Activated CD4-positive, CD25-positive, alpha-beta regulatory T cell treated with anti-CD3 and anti-CD28 coated beads, Interleukin-2, amount 50 U/mL, for 16 hours (primary cell): Measurements from ENCODE around the gene SLAMF1.
"Not testable (repeated sequence)": the region's sequence is repeated elsewhere in the genome, so short reads cannot be mapped to it uniquely, and the experiment has no call there.

Source experiments
- DNase-seq: peaks from one replicate; pipeline ENCODE4 v3.0.0-alpha.2; 2020; ENCODE audit warnings: low read depth, low spot score

Gene SLAMF1

DNA sequence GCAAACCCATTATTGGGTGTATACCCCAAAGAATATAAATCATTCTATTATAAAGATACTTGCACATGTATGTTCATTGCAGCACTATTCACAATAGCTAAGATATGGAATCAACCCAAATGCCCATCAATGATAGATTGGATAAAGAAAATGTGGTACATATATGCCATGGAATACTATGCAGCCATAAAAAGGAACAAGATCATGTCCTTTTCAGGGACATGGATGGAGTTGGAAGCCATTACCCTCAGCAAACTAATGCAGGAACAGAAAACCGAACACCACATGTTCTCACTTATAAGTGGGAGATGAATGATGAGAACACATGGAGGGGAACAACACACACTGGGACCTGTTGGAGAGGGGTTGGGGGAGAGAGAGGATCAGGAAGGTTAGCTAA is 83.6 kb downstream of the SLAMF1 start:
- not testable (repeated sequence) for DNase-seq

DNA sequence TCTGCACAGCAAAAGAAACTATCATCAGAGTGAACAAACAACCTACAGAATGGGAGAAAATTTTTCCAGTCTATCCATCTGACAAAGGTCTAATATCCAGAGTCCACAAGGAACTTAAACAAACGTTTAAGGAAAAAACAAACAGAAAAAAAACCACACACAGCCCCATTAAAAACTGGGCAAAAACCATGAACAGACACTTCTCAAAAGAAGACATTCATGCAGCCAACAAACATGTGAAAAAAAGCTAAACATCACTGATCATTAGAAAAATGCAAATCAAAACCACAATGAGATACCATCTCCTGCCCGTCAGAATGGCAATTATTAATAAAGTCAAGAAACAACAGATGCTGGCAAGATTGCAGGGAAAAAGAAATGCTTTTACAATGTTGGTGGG is 84.1 kb downstream of the SLAMF1 start:
- DNase-seq, result not testable (repeated sequence)

DNA sequence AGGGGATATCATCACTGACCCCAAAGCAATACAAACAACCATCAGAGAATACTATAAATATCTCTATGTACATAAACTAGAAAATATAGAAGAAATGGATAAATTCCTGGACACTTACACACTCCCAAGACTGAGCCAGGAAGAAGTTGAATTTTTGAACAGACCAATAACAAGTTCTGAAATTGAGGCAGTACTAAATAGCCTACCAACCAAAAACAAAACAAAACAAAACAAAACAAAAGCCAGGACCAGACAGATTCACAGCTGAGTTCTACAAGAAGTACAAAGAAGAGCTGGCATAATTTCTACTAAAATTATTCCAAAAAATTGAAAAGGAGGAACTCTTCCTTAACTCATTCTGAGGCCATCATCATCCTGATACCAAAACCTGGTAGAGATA is 86.0 kb downstream of the SLAMF1 start:
- no peak for DNase-seq

DNA sequence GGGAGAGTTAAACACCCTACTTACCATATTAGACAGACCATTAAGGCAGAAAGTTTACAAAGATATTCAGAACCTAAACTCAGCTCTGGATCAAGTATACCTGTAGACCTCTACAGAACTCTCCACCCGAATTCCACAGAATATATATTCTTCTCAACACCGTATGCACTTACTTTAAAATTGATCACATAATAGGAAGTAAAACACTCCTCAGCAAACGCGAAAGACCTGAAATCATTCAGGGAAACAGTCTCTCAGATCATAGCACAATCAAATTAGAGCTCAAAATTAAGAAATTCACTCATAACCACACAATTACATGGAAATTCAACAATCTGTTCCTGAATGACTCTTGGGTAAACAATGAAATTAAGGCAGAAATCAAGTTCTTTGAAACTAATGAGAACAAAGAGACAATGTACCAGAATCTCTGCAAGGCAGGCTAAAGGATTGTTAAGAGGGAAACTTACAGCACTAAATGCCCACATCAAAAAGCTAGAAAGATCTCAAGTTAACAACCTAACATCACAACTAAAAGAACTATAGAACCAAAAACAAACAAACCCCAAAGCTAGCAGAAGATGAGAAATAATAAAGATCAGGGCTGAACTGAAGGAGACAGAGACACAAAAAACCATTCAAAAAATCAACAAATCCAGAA is 86.7 kb downstream of the SLAMF1 start:
- DNase-seq, result no peak

DNA sequence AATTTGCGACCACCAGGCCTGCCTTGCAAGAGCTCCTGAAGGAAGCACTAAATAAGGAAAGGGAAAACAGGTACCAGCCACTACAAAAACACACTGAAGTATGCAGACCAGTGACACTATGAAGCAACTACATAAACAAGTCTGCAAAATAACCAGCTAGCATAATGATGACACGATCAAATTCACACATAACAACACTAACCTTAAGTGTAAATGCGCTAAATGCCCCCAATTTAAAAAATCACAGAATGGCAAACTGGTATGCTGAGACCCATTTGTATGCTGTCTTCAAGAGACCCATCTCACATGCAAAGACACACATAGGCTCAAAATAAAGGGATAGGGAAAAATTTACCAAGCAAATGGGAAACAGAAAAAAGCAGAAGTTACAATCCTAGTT is 87.4 kb downstream of the SLAMF1 start:
- not testable (repeated sequence) for DNase-seq

DNA sequence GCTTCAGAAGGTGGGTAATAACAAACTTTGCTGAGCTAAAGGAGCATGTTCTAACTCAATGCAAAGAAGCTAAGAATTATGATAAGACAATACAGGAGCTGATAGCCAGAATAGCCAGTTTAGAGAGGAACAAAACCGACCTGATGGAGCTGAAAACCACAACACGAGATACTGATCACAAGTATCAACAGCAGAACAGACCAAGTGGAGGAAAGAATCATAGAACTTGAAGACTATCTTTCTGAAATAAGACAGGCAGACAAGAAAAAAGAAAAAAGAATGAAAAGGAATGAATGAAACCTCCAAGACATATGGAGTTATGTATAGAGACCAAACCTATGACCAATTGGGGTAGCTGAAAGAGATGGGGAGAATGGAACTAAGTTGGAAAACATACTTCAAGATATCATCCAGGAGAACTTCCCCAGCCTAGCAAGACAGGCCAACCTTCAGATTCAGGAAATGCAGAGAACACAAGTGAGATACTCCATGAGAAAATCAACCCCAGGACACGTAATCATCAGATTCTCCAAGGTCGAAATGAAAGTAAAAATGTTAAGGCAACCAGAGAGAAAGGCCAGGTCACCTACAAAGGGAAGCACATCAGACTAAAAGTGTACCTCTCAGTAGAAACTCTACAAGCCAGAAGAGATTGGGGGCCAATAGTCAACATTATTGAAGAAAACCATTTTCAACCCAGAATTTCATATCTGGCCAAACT is 88.0 kb downstream of the SLAMF1 start:
- DNase-seq, result no peak
